NCI-H345 (cell line): ENCODE results near the gene CD53.
A peak's percentile ranks its signal among the peaks of the same experiment; 100 is the strongest.
"Not testable (repeated sequence)": the region's sequence is repeated elsewhere in the genome, so short reads cannot be mapped to it uniquely, and the experiment has no call there.

Source experiments
- DNase-seq: peaks from one replicate; lab custom pipeline; 2025; lab: John Stamatoyannopoulos, UW

The CD53 gene, protein sequence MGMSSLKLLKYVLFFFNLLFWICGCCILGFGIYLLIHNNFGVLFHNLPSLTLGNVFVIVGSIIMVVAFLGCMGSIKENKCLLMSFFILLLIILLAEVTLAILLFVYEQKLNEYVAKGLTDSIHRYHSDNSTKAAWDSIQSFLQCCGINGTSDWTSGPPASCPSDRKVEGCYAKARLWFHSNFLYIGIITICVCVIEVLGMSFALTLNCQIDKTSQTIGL

GRCh38 chr1:110872745-110873720 lies at the start of gene CD53:
Gene CD53, plus strand, starts transcription at chr1:110873148. Its CDS starts 18,261 bp downstream, at chr1:110891409.
- DNase-seq, result no peak

DNA sequence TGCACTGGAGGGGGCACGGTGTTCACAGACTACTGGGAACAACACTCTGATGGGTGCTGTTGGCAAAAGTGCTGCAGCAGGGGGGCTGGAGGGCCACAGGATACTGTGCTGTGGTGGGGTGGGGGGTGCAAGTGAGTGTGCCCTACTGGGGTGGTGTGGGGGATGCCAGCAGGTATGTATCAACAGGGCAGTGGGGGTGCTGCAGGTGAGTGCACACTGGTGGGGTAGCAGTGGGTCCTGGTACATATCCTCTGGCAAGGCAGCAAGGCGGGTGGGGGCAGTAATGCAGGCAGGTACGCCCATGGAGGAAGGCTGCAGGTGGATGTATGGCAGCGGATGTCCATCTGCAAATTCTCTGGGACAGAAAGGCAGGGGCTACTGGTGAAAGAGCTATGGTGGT lies 48.8 kb upstream of the CD53 start:
- no peak for DNase-seq

DNA sequence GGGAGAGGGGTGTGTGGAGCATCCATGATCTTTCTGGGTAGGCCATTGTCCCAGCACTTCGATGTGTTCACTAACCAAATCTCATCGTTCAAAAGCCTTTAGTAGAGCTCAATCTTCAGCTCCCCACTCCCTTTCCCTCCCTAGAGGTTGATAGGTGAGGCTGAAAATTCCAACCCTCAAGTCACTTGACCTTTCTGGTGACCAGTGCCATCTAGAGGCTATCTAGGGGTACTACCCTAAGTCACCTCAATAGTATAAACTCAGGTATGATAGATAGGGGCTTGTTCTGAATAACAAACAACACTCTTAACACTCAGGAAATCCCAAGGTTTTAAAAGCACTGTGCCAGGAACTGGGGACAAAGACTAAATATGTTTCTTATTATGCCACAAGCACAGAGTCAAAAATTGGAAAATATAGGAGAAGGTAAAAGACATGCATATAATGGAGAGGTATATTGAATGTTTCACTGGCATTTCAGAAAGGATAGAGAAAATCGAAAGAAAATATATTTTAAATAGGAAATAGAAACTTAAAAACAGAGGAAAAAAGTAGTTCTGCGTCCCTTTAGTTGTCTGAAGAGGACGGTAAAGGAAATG lies 42.9 kb upstream of the CD53 start:
- peak; percentile 30 for DNase-seq

DNA sequence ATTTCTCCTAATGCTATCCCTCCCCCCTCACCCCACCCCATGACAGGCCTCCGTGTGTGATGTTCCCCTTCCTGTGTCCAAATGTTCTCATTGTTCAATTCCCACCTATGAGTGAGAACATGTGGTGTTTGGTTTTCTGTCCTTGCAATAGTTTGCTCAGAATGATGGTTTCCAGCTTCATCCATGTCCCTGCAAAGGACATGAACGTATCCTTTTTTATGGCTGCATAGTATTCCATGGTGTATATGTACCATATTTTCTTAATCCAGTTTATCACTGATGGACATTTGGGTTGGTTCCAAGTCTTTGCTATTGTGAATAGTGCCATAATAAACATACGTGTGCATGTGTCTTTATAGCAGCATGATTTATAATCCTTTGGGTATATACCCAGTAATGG lies 39.2 kb upstream of the CD53 start:
- not testable (repeated sequence) for DNase-seq

- DNase-seq, result no peak
Observed at GRCh38 chr1:110846861-110847260, 26.1 kb upstream of the CD53 start.

DNA sequence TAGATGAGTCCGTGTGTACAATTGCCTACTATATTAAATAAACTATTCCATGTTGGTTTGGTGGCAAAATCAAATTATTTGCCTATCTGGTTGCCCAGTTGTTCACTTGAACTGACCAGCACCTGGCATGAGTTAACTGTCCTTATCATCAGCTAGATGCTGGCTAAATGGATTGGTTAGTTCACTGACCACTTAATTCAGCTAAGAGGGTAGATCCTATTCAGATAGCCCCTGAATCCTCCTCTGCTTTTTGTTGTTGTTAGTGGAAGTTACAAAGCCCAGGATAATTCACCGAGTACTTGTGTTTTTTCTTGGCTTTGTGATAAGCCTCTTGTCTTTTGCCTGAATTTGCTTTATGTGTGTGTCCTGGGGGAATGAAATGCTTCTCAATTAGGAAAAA lies 22.8 kb upstream of the CD53 start:
- DNase-seq, result no peak

- no peak for DNase-seq
Observed at GRCh38 chr1:110850627-110851026, 22.3 kb upstream of the CD53 start.

- DNase-seq, result no peak
Observed at GRCh38 chr1:110853135-110853534, 19.8 kb upstream of the CD53 start.

- DNase-seq, result no peak
Observed at GRCh38 chr1:110856410-110856809, 16.5 kb upstream of the CD53 start.

GRCh38 chr1:110857964-110858948 lies 14.7 kb upstream of the CD53 start:
- DNase-seq, result no peak

GRCh38 chr1:110859062-110859461 lies 13.9 kb upstream of the CD53 start:
- DNase-seq, result no peak

- no peak for DNase-seq
Observed at GRCh38 chr1:110860174-110860573, 12.8 kb upstream of the CD53 start.

DNA sequence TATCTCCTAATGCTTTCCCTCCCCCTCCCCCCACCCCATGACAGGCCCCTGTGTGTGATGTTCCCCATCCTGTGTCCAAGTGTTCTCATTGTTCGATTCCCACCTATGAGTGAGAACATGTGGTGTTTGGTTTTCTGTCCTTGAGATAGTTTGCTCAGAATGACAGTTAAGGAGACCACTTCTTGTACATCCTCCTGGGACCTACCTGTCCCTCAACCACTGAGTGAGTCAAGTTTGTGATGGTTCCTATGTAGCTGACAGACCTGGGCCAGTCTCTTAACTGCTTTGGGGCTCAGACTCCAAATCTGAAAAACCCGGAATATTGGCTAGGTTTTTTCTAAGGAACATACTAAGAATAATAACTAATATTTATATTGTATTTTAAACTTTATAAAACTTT lies 12.3 kb upstream of the CD53 start:
- not testable (repeated sequence) for DNase-seq

DNA sequence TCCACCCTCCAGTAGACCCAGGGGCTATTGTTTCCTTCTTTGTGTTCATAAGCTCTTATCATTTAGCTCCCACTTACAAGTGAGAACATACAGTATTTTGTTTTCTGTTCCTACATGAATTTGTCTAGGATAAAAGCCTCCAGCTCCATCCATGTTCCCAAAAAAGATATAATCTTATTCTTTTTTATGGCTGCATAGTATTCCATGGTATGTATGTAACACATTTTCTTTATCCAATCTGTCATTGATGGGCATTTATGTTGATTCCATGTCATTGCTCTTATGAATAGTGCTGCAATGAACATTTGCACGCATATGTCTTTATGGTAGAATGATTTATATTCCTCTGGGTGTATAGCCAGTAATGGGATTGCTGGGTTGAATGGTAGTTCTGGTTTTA lies 11.0 kb upstream of the CD53 start:
- not testable (repeated sequence) for DNase-seq

DNA sequence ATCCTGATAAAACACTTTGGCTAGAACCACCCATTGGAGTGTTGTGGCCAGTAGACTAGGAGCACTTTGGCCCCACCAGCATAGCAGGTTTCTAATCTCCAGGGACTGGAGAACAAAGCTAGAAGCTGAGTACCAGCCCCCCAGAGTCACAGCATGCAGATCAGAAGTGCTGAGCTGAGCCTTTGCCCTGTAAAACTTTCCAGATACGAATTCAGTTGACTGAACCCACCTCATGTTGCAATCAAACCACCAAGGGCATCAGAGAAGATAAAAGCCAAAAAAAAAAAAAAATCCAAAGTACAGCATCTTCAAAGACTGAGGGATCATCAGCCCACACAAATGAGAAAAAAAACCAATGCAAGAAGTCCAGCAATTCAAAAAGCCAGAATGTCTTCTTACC lies 8.7 kb upstream of the CD53 start:
- DNase-seq, result no peak

GRCh38 chr1:110870721-110871388 lies 2.1 kb upstream of the CD53 start:
- DNase-seq, result no peak

DNA sequence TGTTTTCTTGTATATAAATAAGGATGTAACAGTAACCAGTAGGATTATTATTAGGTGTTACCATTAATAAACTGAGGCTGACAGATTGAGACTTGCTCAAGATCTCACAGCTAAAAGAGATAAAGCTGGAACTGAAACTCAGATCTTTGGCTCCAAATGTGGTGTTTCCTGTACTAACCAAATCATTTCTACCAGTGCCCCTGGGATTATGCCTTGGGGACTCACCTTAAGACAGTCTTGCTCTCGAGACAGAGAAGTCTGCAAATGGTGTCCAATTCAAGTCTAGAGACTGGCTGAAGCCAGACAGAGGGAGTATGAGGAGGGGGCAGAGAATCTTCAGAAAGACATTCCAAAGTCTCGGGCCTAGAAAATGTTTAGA lies 593 bp upstream of the CD53 start:
- DNase-seq, result no peak

GRCh38 chr1:110873856-110874255 lies 908 bp downstream of the CD53 start:
- no peak for DNase-seq

GRCh38 chr1:110874324-110875215 lies 1.6 kb downstream of the CD53 start:
- DNase-seq, result no peak

DNA sequence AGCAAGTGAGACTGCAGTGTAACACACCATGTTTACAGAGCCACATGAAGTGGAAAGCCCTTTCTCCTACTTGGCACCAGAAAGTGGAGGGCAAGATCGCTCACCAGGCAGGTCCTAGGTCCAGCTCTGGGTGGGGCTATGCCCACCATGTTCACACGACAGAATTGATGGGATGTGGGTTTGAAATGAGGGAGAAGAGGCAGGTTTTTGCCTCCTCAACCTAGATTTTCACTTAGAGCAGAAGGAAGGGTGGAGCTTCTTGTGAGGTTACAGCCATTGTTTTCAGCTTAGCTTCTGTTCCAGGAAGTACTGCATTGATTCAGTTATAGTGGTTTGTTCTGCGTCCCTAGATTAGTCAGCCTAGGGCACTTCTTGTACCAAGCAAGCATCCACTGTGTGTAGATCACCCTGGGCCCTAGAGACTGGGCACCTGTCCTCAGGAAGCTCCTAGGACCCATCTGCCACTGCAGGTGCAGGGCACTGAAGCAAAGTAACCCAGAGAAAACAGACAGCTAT lies 2.3 kb downstream of the CD53 start:
- no peak for DNase-seq
